Measurements from ENCODE around the gene ASCC2. TPM values are rescaled to one million over a fixed set of nuclear protein-coding genes. Genes with fewer than 3 reads are reported as not detected.
A peak's percentile ranks its signal among the peaks of the same experiment; 100 is the strongest.

ASCC2 gene
- total RNA-seq, 4 donors from 2014 or later = 20.5 to 32.6 (median 25.1) TPM

- Histone ChIP-seq H3K27me3 (no peaks in the 10 kb centered on the region), H3K4me3 (no peak overlapping the region), H3K27ac (replicated peaks in 1 of 4) (no peak overlapping the region), H3K36me3 (peaks cover 10 to 32% (median 24%) of the 10 kb centered on the region in 4 donors), H3K9me3 (no peaks in the 10 kb centered on the region), H3K4me1 (peaks cover 29 to 35% (median 32%) of the 10 kb centered on the region in 4 donors)
- DNase-seq (ENCODE audit: extremely low spot score) = no peak
- intact Hi-C loops (cut with DNase I) = loop anchor here (10.0 kb wide), 2 partner anchors 165 to 235 kb away; partner anchors contain the start of gene NF2
- TF ChIP-seq EP300 (IDR thresholded peaks at IDR 0.05) (no peak), CTCF (IDR thresholded peaks at IDR 0.05) (no peak), POLR2AphosphoS5 (IDR thresholded peaks at IDR 0.05) (no peak), POLR2A (IDR thresholded peaks at IDR 0.05; ENCODE audit: low read depth) (no peak)
- WGBS = 95% methylated on average over 2 of the region's 2 CpGs
Observed at GRCh38 chr22:29769723-29770321, 68.3 kb downstream of the ASCC2 start.

- Histone ChIP-seq H3K36me3 (peaks cover 10 to 32% (median 24%) of the 10 kb centered on the region in 4 donors), H3K9me3 (no peaks in the 10 kb centered on the region), H3K4me3 (peak overlapping the region; percentile 61 to 92 (median 77)), H3K4me1 (peaks cover 29 to 37% (median 32%) of the 10 kb centered on the region in 4 donors), H3K27me3 (no peaks in the 10 kb centered on the region), H3K27ac (replicated peaks in 1 of 4) (peak overlapping the region; percentile 78 to 90 (median 84))
- 48% methylated on average over 6 of the region's 6 CpGs for WGBS
- intact Hi-C loops (cut with DNase I) = loop anchor here (10.0 kb wide), 2 partner anchors 163 to 237 kb away; partner anchors contain the start of gene NF2
- TF ChIP-seq CTCF (IDR thresholded peaks at IDR 0.05) (no peak), POLR2A (IDR thresholded peaks at IDR 0.05; ENCODE audit: low read depth) (no peak), EP300 (IDR thresholded peaks at IDR 0.05) (no peak), POLR2AphosphoS5 (IDR thresholded peaks at IDR 0.05) (no peak)
- no peak for DNase-seq (ENCODE audit: extremely low spot score)
Observed at GRCh38 chr22:29768052-29768693, 69.9 kb downstream of the ASCC2 start.

GRCh38 chr22:29767171-29768051 is 70.7 kb downstream of the ASCC2 start, which contains the start of gene UQCR10:
TSS of gene UQCR10 (plus strand) at chr22:29767369. CDS start at chr22:29767399, 30 bp downstream.
- TF ChIP-seq EP300 (IDR thresholded peaks at IDR 0.05) (no peak), POLR2AphosphoS5 (IDR thresholded peaks at IDR 0.05) (peak; percentile 58 to 91), POLR2A (IDR thresholded peaks at IDR 0.05; ENCODE audit: low read depth) (peak; percentile 38), CTCF (IDR thresholded peaks at IDR 0.05) (no peak)
- intact Hi-C loops (cut with DNase I) = loop anchor here (10.0 kb wide), 2 partner anchors 163 to 237 kb away; partner anchors contain the start of gene NF2

GRCh38 chr22:29766632-29767170 is 71.4 kb downstream of the ASCC2 start, which contains the start of gene ZMAT5:
TSS of gene ZMAT5 (minus strand) at chr22:29767007. CDS start at chr22:29748544, 18,463 bp downstream.
- no peaks in the 10 kb centered on the region for H3K9me3 ChIP-seq
- DNase-seq (ENCODE audit: extremely low spot score) = peak; percentile 97
- no peaks in the 10 kb centered on the region for H3K27me3 ChIP-seq
- H3K27ac ChIP-seq (replicated peaks in 1 of 4) = peak within 1 kb of the TSS; percentile 78 to 90 (median 84)
- peak within 1 kb of the TSS; percentile 61 to 92 (median 77) for H3K4me3 ChIP-seq
- H3K36me3 ChIP-seq = peaks cover 10 to 30% (median 24%) of the 10 kb centered on the region in 4 donors
- intact Hi-C loops (cut with DNase I) = loop anchor here (10.0 kb wide), 2 partner anchors 162 to 238 kb away; partner anchors contain the start of gene NF2
- H3K4me1 ChIP-seq = peaks cover 29 to 37% (median 32%) of the 10 kb centered on the region in 4 donors
- under 1% methylated on average over 20 of the region's 32 CpGs for WGBS
- TF ChIP-seq CTCF (IDR thresholded peaks at IDR 0.05) (no peak), POLR2AphosphoS5 (IDR thresholded peaks at IDR 0.05) (peak in 1 of 2 donors; percentile 84)

More at GRCh38 chr22:29767171-29768051, 70.7 kb downstream of the ASCC2 start, which contains the start of gene UQCR10:
- WGBS = 0% methylated on average over 30 of the region's 46 CpGs
- H3K27me3 ChIP-seq = no peaks in the 10 kb centered on the region
- peak within 1 kb of the TSS; percentile 61 to 92 (median 77) for H3K4me3 ChIP-seq
- peaks cover 29 to 37% (median 32%) of the 10 kb centered on the region in 4 donors for H3K4me1 ChIP-seq
- peaks cover 10 to 32% (median 24%) of the 10 kb centered on the region in 4 donors for H3K36me3 ChIP-seq
- no peaks in the 10 kb centered on the region for H3K9me3 ChIP-seq
- peak within 1 kb of the TSS; percentile 78 to 90 (median 84) for H3K27ac ChIP-seq (replicated peaks in 1 of 4)
- DNase-seq (ENCODE audit: extremely low spot score) = peak; percentile 98

Measured in esophagus muscularis mucosa (tissue), 4 donors.